K562 (cell line): ENCODE data around the gene TPPP. TPM values are rescaled to one million over a fixed set of nuclear protein-coding genes. Genes with fewer than 3 reads are reported as not detected.

Experiments
- CCNT2 ChIP-seq: IDR thresholded peaks from 2 replicates; pipeline ENCODE4 v1.6.1; 2011; ENCODE audit warnings: borderline replicate concordance, low read depth, mild to moderate bottlenecking, moderate library complexity, mixed read lengths, low read length; ENCODE audit not compliant: insufficient read length; ENCODE audit errors: extremely low read depth
- EHMT2 ChIP-seq: fragments of 450-650 bp; IDR thresholded peaks from 2 replicates; pipeline ENCODE4 v1.6.1; 2018; ENCODE audit warnings: antibody characterized with exemption
- KDM1A ChIP-seq, 2 experiments: fragments of 450-650 bp; IDR thresholded peaks; 2 replicates each; pipeline ENCODE4 v1.6.1; 2016; ENCODE audit warnings: mild to moderate bottlenecking in 2 of 2
- NCOA1 ChIP-seq: fragments of 450-650 bp; IDR thresholded peaks from 2 replicates; pipeline ENCODE4 v1.6.1; 2016; ENCODE audit warnings: low read depth
- TEAD4 ChIP-seq, 2 experiments: sonication (generic) in 1 of 2; formaldehyde crosslinking in 1 of 2; IDR thresholded peaks; 2 replicates each; pipeline versions ENCODE4 v1.6.1 to v1.8.0; 2012 to 2022; ENCODE audit warnings: borderline replicate concordance in 1 of 2, inconsistent platforms in 1 of 2, low read length in 1 of 2, mild to moderate bottlenecking in 1 of 2, missing genetic modification reagents in 1 of 2
- ZBED1 ChIP-seq: IDR thresholded peaks from 2 replicates; pipeline ENCODE4 v1.6.1; 2014
- ZNF143 ChIP-seq: sonication (generic); formaldehyde crosslinking; IDR thresholded peaks from 2 replicates; pipeline ENCODE4 v1.9.0; 2022; ENCODE audit warnings: mild to moderate bottlenecking, missing genetic modification reagents
- polyA plus RNA-seq, 8 experiments: library from polyadenylated mRNA; depleted of rRNA in 4 of 8; stranded (reverse) in 5 of 8; unstranded in 3 of 8; fragments of >200 nt; fragmentation: Nextera tagmentation in 2 of 8; fragmentation: Illumina TruSeq in 1 of 8; extraction: Ambion mirVana in 2 of 8; extraction: Trizol in 1 of 8; gene quantifications; 2 replicates each; pipeline versions ENCODE4 v1.2.1 to v1.2.3, GENCODE V29; 2011 to 2014; ENCODE audit warnings: inconsistent platforms in 1 of 8, missing spikeins in 1 of 8
- total RNA-seq, 7 experiments: library from RNA; depleted of rRNA in 6 of 7; stranded (reverse); fragments of >200 nt in 6 of 7; fragmentation: Illumina TruSeq in 2 of 7; extraction: Trizol in 2 of 7; gene quantifications; 2 replicates each; pipeline versions ENCODE4 v1.2.1 to v1.2.3, GENCODE V29; 2011 to 2021; ENCODE audit warnings: low replicate concordance in 1 of 7
- TF ChIP-seq, protein P1 (sequence below): fragments of 450-650 bp; IDR thresholded peaks from 2 replicates; pipeline ENCODE4 v1.6.1; 2016; ENCODE audit warnings: mild to moderate bottlenecking, moderate library complexity
- TF ChIP-seq, protein P2 (sequence below): sonication (generic); formaldehyde crosslinking; IDR thresholded peaks from 2 replicates; pipeline ENCODE4 v1.8.1; 2023; ENCODE audit warnings: mild to moderate bottlenecking, missing genetic modification reagents
- TF ChIP-seq, protein P3 (sequence below): fragments of 450-650 bp; IDR thresholded peaks from 2 replicates; pipeline ENCODE4 v1.6.1; 2018; ENCODE audit not compliant: partially characterized antibody

The TPPP gene
- total and polyA plus RNA-seq, 9 of the 15 experiments (the other 6 are each of a cell fraction or from before 2014, with no cell fraction given): 0.01 to 0.07 (median 0.03) TPM; not detected in 6

DNA sequence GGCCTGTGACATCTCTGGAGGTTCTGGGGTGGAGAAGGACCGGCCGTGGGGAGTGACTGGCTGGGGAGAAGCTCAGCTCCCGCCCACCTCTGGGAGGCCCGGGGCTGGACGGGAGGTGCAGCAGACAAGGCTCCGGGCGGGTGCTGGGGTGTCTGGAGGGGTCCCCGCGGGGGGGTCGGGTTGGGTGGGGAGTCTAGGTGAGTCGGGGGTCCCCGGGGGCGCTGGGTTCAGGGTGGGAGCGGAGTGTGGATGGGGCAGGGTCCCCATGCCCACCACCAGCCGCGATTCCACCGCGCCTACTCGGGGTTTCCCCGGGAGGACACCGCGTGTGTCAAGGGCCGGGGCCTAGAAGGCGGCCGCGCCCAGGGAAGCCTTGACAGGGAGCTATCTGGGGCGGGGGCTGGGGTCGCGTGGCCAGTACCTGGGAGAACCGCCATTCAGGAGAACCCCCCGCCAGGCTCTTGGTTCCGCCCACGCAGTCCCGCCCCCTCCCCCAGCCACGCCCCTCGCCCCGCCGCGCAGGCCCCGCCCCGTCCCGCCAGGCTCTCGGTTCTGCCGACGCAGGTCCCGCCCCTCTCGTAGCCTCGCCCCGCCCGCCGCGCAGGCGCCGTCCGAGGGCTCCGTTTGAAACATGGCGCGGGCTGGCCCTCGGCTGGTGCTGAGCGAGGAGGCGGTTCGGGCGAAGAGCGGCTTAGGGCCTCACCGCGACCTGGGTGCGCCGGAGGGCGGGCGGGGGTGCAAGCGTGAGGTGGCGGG lies 81.2 kb downstream of the TPPP start, which contains the start of gene CEP72 (continued):
- TF ChIP-seq, protein P1, sequence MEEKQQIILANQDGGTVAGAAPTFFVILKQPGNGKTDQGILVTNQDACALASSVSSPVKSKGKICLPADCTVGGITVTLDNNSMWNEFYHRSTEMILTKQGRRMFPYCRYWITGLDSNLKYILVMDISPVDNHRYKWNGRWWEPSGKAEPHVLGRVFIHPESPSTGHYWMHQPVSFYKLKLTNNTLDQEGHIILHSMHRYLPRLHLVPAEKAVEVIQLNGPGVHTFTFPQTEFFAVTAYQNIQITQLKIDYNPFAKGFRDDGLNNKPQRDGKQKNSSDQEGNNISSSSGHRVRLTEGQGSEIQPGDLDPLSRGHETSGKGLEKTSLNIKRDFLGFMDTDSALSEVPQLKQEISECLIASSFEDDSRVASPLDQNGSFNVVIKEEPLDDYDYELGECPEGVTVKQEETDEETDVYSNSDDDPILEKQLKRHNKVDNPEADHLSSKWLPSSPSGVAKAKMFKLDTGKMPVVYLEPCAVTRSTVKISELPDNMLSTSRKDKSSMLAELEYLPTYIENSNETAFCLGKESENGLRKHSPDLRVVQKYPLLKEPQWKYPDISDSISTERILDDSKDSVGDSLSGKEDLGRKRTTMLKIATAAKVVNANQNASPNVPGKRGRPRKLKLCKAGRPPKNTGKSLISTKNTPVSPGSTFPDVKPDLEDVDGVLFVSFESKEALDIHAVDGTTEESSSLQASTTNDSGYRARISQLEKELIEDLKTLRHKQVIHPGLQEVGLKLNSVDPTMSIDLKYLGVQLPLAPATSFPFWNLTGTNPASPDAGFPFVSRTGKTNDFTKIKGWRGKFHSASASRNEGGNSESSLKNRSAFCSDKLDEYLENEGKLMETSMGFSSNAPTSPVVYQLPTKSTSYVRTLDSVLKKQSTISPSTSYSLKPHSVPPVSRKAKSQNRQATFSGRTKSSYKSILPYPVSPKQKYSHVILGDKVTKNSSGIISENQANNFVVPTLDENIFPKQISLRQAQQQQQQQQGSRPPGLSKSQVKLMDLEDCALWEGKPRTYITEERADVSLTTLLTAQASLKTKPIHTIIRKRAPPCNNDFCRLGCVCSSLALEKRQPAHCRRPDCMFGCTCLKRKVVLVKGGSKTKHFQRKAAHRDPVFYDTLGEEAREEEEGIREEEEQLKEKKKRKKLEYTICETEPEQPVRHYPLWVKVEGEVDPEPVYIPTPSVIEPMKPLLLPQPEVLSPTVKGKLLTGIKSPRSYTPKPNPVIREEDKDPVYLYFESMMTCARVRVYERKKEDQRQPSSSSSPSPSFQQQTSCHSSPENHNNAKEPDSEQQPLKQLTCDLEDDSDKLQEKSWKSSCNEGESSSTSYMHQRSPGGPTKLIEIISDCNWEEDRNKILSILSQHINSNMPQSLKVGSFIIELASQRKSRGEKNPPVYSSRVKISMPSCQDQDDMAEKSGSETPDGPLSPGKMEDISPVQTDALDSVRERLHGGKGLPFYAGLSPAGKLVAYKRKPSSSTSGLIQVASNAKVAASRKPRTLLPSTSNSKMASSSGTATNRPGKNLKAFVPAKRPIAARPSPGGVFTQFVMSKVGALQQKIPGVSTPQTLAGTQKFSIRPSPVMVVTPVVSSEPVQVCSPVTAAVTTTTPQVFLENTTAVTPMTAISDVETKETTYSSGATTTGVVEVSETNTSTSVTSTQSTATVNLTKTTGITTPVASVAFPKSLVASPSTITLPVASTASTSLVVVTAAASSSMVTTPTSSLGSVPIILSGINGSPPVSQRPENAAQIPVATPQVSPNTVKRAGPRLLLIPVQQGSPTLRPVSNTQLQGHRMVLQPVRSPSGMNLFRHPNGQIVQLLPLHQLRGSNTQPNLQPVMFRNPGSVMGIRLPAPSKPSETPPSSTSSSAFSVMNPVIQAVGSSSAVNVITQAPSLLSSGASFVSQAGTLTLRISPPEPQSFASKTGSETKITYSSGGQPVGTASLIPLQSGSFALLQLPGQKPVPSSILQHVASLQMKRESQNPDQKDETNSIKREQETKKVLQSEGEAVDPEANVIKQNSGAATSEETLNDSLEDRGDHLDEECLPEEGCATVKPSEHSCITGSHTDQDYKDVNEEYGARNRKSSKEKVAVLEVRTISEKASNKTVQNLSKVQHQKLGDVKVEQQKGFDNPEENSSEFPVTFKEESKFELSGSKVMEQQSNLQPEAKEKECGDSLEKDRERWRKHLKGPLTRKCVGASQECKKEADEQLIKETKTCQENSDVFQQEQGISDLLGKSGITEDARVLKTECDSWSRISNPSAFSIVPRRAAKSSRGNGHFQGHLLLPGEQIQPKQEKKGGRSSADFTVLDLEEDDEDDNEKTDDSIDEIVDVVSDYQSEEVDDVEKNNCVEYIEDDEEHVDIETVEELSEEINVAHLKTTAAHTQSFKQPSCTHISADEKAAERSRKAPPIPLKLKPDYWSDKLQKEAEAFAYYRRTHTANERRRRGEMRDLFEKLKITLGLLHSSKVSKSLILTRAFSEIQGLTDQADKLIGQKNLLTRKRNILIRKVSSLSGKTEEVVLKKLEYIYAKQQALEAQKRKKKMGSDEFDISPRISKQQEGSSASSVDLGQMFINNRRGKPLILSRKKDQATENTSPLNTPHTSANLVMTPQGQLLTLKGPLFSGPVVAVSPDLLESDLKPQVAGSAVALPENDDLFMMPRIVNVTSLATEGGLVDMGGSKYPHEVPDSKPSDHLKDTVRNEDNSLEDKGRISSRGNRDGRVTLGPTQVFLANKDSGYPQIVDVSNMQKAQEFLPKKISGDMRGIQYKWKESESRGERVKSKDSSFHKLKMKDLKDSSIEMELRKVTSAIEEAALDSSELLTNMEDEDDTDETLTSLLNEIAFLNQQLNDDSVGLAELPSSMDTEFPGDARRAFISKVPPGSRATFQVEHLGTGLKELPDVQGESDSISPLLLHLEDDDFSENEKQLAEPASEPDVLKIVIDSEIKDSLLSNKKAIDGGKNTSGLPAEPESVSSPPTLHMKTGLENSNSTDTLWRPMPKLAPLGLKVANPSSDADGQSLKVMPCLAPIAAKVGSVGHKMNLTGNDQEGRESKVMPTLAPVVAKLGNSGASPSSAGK: no peak
- no peak for TF ChIP-seq KDM1A (IDR thresholded peaks at IDR 0.05)
- TF ChIP-seq, protein P2, sequence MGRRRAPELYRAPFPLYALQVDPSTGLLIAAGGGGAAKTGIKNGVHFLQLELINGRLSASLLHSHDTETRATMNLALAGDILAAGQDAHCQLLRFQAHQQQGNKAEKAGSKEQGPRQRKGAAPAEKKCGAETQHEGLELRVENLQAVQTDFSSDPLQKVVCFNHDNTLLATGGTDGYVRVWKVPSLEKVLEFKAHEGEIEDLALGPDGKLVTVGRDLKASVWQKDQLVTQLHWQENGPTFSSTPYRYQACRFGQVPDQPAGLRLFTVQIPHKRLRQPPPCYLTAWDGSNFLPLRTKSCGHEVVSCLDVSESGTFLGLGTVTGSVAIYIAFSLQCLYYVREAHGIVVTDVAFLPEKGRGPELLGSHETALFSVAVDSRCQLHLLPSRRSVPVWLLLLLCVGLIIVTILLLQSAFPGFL (CRISPR knock-in tag): no peak
- TF ChIP-seq, protein P3, sequence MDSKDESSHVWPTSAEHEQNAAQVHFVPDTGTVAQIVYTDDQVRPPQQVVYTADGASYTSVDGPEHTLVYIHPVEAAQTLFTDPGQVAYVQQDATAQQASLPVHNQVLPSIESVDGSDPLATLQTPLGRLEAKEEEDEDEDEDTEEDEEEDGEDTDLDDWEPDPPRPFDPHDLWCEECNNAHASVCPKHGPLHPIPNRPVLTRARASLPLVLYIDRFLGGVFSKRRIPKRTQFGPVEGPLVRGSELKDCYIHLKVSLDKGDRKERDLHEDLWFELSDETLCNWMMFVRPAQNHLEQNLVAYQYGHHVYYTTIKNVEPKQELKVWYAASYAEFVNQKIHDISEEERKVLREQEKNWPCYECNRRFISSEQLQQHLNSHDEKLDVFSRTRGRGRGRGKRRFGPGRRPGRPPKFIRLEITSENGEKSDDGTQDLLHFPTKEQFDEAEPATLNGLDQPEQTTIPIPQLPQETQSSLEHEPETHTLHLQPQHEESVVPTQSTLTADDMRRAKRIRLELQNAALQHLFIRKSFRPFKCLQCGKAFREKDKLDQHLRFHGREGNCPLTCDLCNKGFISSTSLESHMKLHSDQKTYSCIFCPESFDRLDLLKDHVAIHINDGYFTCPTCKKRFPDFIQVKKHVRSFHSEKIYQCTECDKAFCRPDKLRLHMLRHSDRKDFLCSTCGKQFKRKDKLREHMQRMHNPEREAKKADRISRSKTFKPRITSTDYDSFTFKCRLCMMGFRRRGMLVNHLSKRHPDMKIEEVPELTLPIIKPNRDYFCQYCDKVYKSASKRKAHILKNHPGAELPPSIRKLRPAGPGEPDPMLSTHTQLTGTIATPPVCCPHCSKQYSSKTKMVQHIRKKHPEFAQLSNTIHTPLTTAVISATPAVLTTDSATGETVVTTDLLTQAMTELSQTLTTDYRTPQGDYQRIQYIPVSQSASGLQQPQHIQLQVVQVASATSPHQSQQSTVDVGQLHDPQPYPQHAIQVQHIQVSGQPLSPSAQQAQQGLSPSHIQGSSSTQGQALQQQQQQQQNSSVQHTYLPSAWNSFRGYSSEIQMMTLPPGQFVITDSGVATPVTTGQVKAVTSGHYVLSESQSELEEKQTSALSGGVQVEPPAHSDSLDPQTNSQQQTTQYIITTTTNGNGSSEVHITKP: peak; percentile 98
- TF ChIP-seq NCOA1: no peak
- no peak for TF ChIP-seq TEAD4 (IDR thresholded peaks at IDR 0.05; ENCODE audit: low read length)
- TF ChIP-seq TEAD4 (CRISPR knock-in tag; IDR thresholded peaks at IDR 0.05; ENCODE audit: borderline replicate concordance): no peak
- TF ChIP-seq ZNF143 (CRISPR knock-in tag): no peak
- no peak for TF ChIP-seq ZBED1
- TF ChIP-seq CCNT2: peak; percentile 34
- no peak for TF ChIP-seq EHMT2
